ENCODE measurements around the gene LIPG.

The LIPG gene

DNA sequence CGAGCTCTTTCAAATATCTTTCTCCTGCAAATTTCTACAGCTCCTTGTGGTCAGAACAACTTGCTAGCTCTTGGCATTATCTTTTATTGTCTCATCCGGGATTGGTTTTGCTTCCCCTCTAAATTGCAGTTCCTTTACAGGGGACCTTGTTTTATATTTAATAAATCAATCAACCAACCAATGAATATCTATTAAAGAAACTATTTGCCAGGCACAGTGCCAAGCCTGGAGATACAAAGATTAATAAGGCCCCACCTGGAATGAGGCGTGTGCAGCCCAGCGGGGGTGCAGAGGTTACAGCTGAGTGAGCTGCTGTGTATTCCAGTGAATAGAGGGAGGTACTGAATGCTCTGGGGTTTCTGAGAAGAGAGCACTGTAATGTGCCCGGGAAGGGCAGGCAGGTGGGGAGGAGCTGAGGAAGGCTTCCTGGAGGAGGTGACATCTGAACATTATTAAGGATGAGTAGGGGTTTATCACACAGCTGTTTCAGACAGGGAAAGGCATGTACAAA, 51.8 kb downstream of the LIPG start:
- peak; percentile 99 for DNase-seq

DNA sequence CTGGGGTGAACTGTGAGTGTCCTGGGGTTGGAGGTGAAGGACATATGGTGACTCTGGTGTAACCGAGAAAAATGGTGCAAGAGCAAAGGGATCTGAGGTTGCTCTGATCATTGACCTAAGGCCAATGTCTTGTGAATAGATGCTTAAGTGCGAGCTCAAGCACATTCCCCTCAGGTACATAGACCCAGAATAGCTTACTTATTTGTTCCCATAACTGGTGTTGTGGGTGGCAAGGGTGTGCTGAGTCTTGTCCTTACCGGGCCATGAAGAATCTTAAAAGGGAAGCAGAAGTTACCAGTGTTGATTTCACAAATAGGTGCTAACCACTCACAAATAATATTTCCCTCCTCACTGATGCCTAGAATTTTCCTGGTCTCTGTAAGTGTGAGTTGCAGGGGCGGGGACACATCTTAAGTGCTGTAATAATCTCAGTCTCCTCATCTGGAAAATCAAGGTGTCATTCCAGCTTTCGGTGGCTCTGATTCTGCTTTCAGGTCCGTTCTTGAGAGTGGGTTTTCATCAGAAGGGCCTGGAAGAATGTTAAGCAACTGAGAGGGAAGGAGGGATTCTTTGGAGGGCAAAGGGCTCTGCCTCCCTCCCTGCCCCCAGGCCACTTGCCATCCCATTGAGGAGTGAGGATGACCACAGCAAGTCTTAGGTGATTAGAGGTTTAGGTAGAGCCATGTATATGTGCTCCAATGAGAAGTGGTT, 54.9 kb downstream of the LIPG start:
- no peak for DNase-seq

DNA sequence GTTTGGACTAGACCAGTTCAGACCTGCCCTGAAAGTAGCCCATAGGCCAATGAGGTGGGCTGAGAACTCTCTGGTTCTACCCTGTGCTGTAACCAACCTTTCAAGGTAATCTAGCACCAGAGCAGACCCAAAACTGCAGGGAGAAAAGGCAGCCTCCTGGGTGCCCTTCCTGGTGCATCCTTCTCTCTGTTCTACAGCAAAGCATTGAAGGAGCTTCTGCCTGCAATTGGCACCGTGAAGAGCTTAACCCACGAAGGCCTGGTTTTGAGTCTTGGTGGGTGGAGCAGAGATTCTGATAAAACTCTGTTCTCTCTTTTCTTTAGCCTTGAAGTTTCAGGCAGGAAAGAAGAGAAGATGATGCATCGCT, 55.5 kb downstream of the LIPG start:
- no peak for DNase-seq

DNA sequence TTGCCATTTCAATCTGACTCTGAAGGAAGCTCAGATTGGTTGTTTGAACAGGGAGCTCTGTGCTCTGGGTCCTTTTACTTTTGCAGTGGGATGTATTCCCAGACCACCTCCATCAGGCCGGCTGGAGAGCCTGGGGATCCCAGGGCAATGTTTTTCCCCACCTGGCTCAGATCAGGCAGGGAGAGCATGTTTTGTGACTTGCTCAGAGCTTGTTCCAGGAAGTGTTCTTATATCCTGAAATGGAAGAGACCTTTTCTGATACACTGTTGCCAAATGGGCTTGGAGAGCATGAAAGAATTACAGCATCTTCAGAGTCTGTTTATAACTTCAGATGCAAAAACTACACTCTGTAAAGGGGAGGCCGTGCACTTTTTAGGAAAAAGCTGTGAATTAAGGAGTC, 56.0 kb downstream of the LIPG start:
- no peak for DNase-seq

DNA sequence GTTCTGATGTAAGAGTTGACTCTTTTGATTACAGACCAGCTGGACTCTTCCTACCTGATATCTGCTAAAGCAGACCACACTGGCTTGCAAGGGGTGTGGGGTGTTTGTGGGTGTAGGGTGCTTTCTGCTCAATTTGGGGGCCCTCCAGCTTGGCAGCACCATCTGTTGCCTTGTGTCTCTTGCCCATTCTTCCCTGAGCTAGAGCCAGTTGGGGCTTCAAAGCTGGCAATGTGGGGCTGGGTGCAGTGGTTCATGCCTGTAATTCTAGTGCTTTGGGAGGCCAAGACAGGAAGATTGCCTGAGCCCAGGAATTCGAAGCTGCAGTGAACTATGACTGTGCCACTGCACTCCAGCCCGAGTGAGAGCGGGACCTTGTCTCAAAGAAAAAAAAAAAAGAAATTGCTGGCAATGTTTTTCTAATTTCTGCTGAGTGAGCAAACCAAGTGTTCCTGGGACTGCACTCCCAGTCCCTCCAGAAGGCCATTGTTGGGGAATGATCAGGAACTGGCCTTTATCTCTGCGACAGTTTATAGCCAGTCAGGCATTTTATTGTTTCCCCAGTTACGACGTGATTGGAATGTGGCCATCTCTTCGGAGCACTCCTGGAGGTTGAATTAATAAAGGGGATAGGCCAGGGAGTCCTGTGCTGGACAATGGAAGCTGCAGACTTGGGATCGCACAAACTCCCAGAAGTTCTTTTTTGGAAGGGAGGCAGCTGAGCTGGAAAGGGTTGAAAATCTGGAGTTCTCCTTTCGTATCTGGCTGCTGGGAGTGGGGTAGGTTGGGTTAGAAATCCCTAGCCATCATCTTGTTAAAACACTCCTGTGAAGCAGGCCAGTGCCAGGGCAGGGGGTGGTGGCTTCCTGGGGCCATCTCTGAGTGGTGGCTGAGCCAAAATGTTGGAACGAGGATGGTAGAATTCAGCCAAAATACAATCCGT, 57.2 kb downstream of the LIPG start:
- no peak for DNase-seq

DNA sequence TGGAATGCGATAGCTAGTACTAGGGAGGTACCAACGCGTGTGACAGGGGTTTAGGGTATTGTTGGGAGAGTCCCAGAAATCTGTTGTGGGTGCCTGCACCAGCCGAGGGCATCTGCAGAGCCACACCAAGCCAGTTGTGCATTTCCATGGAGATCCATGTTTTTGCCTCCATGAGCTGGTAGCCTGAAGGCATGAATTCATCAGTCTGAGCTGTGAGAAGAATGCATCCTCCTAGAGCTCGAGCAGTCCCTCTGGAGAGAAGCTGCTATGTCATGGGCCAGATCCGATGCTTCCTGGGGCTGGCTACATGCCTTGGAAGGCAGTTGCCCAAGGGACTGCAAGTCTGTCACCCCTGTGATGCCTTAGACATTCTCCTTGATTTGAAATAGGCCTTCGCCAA, 57.9 kb downstream of the LIPG start:
- peak; percentile 24 for DNase-seq

DNA sequence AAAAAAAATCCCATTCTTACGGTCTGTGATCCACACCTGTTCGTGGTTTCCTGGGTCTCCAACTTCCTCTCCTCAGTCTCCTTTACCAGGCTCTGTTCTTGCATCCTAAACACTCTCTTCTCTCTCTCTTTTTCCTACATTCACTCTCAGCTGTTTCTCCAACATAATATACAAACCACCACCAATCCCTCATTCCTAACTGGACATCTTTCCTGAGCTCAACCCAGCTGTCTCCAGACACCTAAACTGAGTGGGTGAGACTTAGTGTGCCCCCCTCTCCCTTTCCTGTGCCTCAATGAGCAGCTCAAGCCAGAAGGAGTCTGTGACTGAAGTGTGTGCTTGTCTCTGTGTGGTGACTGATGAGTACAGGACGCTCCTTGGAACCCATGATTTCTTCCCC, 59.4 kb downstream of the LIPG start:
- DNase-seq, result no peak

DNA sequence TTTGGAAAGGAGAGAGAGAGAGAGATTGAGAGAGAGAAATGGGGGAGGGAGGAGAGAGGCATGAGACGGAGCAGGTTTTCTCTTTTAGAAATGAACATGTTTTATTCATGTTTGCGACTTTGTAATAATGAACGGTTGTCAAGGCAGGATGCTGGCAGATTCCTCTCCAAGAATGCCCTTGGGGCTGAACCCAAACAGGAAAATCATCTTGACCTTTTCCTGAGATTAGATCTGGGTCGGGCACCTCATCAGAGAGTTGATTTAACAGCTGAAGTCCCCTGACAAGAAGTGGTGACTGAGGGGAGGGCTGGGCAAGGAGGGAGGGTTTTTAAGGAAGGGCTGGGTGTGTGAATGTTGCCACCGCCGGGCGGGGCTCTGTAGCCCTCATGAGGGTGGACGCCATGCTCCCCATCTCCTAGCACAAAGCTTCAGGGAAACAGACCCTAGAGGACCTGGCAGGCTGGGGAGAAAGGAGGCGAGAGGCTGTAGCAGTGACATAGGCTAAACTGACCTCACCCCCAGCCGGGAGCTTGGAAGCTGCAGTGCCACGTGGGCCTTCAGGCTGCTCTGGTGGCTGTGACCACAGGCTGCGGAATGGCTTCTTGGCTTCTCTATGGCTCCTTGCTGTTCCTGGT, 60.0 kb downstream of the LIPG start:
- no peak for DNase-seq

DNA sequence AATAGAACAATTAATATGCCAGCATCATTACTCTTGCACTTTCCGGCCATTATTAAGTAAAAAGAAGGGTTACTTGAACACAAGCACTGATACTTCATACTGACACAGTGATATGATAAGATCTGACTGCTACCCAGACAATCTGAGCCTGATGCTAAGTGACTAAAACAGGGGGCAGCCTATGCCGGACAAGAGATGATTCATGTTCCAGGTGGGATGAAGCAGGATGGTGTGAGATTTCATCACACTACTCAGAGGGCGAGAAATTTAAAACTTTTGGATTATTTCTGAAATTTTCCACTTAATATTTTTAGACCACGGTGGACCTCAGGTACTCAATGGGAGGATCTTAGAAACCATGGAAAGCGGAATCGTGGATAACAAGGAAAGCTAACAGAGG, 61.7 kb downstream of the LIPG start:
- DNase-seq, result no peak

DNA sequence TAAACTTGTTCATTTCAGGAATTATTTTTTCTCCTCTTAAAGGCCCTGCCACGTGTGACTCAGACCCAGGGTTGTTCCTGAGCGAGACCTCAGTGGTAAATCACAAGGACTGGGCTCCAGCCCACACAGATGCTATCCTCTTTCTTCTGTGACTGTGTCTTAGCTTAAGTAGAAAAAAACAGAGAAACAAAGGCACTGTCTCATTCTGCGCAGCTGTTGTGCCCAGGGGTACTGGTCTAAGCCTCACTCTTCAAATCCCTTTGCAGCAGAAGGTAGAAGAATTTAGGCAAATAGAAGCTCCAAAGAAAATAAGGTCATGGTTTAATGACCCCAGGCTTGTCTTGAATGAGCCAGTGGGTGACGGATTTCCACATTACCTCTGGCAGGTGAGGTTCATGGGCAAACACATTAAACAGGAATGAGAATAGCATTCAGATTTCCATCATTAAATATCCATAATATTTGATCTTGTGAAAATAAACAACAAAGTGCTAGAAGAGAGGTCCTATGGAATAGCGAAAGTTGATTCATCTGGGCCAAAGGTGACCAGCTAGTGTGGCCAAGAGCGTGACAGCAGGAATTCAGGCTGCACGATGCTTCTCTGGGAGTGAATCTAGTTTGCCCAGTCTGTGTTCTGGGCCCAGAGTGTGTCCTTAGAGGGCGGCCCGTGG, 63.3 kb downstream of the LIPG start:
- DNase-seq, result no peak

DNA sequence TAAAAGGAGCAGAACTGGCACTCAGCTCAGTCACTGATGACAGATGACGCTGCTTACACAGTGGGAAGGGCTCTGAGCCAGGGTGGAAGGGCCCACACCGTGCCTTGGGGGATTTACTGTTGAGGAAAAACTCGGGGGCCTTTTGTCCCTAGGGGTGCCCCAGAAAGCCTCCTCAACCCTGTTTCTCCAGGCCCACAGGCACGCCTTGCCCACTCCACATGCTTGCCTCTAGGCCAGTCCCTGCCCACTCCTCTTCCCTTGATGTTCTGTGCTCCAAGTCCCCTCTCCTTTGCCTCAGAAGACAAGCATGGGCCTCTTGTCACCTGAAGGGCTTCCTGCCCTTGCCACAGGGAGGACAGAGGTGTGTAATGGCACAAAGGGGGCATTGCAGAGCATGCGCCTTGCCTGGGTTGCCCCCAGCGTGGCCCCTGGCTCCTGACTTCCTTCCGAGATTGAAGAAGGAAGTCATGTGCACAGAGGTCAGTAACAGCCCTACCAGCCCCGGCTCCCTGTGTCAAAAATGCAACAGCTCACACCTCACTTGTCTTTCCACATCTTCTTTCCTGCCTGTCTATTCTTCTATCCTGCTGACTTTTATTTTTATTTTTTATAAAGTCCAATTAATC, 65.1 kb downstream of the LIPG start:
- DNase-seq, result no peak

DNA sequence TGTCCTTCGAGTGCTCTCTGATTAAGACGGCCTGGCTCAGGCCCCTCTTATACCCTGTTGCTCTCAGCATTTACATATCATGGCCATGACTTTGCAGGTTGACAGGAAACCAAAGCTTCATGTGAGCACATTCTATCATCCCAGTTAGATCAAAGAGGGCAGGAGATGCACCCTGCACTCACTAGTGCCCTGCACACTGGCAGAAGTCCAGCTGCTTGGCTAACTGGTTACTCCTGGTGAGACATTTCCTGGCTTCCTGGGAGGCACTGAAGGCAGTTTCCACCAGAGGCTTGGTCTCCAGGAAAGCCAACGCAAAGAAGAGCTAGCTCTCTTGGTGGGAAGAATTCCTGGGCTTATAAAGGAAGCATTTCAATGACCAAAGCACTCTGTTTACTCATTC, 66.3 kb downstream of the LIPG start:
- peak; percentile 31 for DNase-seq

DNA sequence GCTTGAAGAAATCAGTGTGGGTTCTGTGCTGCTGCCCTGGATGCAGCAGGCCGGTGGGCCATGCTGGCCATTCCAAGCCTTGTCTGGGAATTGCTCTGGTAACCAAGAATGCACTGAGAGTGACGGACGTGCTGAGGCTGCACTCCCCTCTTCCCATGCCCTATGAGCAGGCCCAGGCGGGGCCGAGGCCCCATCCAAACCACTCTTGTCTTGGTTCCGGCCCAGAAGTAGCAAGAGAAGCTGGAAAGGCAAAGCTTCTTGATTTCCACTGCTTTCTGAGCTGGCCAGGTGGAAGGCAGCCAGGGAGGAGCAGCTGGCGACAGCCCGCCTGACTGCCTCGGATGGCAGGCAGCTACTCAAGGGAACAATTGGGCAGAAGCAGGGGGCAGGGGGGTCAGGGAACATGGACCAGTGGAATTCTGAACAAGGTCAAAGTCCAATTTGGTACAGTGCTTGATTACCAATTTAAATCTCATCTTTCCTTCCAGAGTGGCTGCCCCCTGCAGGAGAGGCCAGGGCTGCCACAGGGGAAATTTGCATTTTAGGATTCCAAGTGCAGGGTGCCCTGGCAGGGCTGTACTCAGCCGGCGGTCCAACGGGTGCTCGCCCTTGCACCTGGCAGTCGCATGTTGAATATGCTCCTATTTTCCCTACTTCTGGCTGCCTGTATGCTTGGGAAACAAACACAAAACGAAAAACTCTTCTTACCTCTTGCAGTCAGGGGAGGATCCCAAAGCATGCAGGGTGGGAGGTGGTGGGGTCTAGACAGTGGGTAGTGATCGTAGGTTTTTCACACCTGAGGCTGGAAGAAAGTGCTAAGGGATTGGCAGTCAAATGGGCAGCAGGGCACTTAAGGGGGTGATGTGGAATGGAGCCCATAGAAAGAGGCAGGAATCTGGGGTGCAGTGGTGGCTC, 67.3 kb downstream of the LIPG start:
- DNase-seq, result peak; percentile 83

DNA sequence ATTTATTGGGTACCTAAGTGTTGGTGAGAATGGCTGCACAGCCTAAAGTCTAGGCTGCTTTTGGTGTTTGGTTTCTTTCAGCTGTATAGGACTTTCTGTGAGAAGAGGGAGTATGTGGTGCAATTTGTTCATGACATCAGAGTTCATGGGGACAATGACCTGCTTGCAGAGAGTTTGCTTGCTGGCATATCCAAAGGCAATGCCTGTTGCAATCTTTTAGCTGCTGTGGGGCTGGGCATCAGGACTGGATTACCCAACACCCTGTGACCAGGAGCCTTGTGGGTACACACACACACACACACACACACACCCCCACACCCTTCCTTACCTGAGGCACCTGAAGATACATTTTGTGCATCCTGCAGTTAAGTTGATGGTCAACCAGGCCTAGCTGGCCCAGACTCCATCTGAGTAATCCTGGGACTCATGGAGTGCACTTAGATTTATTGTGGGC, 68.4 kb downstream of the LIPG start:
- DNase-seq, result no peak

DNA sequence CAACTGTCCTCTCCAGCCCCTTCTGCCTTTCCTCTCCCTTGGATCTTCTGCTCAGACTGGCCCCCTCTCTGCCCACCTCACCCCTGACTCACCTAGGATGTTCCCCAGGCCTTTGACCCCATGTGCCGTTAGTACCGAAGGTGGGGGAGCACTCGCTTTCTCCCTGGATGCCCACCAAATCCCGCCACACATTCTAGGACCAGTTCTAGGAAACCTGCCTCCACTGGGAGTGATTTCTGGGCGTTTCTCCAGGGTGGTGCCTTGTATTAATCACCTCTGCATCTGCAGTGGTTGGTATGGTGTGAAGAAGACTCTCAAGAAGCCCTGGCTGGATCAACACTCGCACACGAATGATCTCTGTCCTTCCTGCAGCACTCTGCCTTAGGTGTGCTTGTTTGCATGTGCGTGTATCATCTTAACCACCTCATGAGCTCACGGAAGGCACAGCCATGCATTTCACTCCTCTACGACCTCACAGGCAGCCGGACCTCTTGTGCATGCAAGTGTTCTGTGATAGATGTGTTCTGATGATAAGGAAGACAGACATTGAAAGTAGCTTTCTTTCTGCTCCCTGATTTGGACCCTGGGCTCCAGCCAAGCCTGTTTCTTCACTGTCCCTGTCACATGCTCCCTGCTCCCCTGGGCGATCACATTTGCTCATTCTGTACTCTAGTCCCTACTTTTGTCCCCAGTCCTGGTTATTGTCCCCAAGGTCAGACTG, 69.4 kb downstream of the LIPG start:
- no peak for DNase-seq

DNA sequence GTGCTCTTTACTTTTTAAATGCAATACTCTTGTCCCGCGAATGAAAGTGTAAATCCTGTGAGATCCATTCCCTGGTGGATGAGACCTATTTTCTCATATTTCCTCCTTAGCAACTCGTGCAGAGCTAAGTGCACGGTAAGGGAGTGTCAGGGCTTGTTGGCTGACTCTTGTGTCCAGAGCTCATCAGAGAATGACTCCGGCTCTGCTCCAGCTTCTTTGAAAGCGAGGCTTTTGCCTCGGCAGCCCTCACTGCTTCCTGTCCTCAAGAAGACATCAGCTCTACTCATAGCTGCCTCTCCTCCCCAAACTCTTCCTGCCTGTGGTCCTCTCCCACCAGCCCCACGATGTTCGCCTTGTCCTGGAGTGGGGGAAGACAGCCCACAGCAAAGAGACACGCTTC, 70.7 kb downstream of the LIPG start:
- DNase-seq, result no peak

DNA sequence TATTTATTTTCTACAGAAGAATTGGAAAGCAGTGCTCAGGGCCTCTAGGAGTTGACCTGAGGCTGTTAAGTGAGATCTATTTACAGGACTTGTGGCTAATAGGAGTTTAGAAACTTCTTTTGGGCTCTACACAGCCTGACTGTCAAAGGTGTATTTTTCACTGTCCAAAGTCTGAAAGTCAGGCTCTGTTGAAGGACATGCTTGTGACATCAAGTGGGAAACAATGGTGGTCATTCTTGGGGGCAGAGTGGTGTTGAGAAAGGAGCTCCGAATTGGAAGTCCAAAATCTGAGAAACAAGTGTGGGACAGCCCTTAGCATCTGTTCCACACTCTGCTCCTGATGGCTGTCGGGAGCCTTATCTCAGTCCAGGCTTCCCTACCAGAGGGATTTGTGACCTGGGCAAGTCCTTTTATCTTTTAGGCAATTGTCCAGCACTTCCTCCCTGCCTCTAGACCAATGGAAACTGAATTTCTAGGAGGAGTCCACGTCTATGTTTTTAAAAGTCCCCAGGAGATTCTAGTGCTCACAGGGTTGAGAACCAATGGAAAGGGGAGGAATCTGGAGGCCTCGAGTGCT, 76.4 kb downstream of the LIPG start:
- DNase-seq, result no peak

DNA sequence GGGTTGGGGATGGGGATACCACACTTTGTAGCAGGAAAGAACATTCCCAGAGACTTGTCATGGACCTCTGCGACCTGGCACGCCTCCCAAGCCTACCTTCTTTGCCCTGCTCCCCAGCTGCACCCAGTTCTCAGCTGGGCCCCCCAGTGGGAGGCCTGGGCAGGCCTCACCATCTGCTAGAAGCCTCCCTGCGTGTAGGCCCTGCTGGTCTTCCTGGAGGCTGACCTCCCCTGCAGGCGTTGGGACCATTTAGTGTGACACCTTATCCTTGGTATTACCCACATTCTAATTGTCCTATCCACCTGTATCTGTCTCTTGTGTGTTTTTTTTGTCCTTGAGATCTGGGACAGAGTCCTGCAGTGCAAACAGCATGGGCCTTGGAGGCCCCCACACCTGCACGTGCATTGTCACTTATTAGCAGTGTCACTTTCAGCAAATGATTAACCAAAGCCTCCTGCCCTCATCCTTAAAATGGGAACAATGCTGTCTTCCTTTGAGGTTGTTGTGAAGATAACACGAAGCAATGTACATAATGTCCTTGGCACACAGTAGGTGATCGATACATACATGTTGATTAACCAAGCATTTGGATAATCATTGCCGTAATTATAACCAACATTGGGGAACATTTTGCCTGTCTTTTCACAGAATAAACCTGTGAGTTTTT, 77.2 kb downstream of the LIPG start:
- peak; percentile 96 for DNase-seq

DNA sequence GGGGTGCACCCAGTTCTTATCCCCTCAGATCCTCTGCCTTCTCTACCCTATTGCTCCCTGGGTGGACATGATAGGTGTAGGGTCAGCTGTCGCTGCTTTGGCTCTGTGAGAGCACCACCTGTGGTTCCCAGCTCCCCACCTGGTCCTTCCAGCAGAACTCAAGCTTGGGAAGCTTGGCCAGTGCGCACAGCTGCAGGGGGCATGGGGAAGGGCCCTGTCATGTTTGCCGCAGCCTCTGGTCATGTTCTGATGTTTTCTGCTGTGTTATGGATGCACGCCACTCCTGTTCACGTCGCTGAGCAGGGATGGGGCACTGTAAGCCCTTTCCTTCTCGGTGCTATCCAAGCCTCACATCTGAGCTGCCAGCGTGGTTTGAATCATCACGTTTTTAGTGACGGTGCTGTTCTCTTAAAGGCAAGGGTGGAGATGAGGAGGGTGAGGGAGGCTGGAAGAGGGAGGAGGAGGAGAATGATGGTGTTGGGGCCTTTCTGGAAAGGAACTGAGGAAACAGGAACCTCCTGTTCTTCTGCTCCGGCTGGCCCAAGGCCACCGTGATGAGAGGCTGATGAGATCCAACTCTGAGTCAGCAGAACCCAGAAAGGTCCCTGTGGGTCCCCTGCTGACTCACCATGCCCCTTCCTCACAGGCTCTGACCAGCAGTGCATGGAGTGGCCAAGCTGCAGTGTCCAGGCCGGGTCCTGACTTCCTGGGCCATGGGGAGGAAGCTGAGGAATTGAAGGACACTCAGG, 78.0 kb downstream of the LIPG start:
- DNase-seq, result peak; percentile 89
